Measurements from ENCODE around the gene LRPPRC.

LRPPRC gene

GRCh38 chr2:43939695-43940256 is 56.0 kb downstream of the LRPPRC start:
- TF ChIP-seq FOXP2 (optimal IDR thresholded peaks at IDR 0.05; ENCODE audit: borderline replicate concordance, extremely low read depth, extremely low read length, insufficient read depth), result no peak
- no peak for TF ChIP-seq REST (IDR thresholded peaks at IDR 0.05; ENCODE audit: insufficient read depth in 1 of 2, low read depth in 2 of 2, low read length in 2 of 2)
- TF ChIP-seq TAF1 (IDR thresholded peaks at IDR 0.05; ENCODE audit: borderline replicate concordance, insufficient read depth, low read length), result no peak
- no peak for TF ChIP-seq POLR2AphosphoS5 (IDR thresholded peaks at IDR 0.05; ENCODE audit: low read depth, low read length)
- no peak for TF ChIP-seq SIN3A (IDR thresholded peaks at IDR 0.05; ENCODE audit: borderline replicate concordance, insufficient read depth, low read length)

- TF ChIP-seq SIN3A (IDR thresholded peaks at IDR 0.05; ENCODE audit: borderline replicate concordance, insufficient read depth, low read length) (no peak), TAF1 (IDR thresholded peaks at IDR 0.05; ENCODE audit: borderline replicate concordance, insufficient read depth, low read length) (no peak), POLR2AphosphoS5 (IDR thresholded peaks at IDR 0.05; ENCODE audit: low read depth, low read length) (no peak), FOXP2 (optimal IDR thresholded peaks at IDR 0.05; ENCODE audit: borderline replicate concordance, extremely low read depth, extremely low read length, insufficient read depth) (no peak), REST (IDR thresholded peaks at IDR 0.05; ENCODE audit: insufficient read depth in 1 of 2, low read depth in 2 of 2, low read length in 2 of 2) (no peak)
These were observed 58.4 kb downstream of the LRPPRC start for GRCh38 chr2:43937269-43937820.

- no peak for TF ChIP-seq TAF1 (IDR thresholded peaks at IDR 0.05; ENCODE audit: borderline replicate concordance, insufficient read depth, low read length)
These were observed 61.2 kb downstream of the LRPPRC start for GRCh38 chr2:43934567-43934966.

GRCh38 chr2:43931293-43931692 is 64.5 kb downstream of the LRPPRC start:
- TF ChIP-seq TAF1 (IDR thresholded peaks at IDR 0.05; ENCODE audit: borderline replicate concordance, insufficient read depth, low read length), result no peak
- no peak for TF ChIP-seq REST (IDR thresholded peaks at IDR 0.05; ENCODE audit: insufficient read depth in 1 of 2, low read depth in 2 of 2, low read length in 2 of 2)
- TF ChIP-seq SIN3A (IDR thresholded peaks at IDR 0.05; ENCODE audit: borderline replicate concordance, insufficient read depth, low read length), result no peak
- TF ChIP-seq FOXP2 (optimal IDR thresholded peaks at IDR 0.05; ENCODE audit: borderline replicate concordance, extremely low read depth, extremely low read length, insufficient read depth), result no peak
- no peak for TF ChIP-seq POLR2AphosphoS5 (IDR thresholded peaks at IDR 0.05; ENCODE audit: low read depth, low read length)

- TF ChIP-seq POLR2AphosphoS5 (IDR thresholded peaks at IDR 0.05; ENCODE audit: low read depth, low read length) (no peak), FOXP2 (optimal IDR thresholded peaks at IDR 0.05; ENCODE audit: borderline replicate concordance, extremely low read depth, extremely low read length, insufficient read depth) (no peak), REST (IDR thresholded peaks at IDR 0.05; ENCODE audit: insufficient read depth in 1 of 2, low read depth in 2 of 2, low read length in 2 of 2) (no peak), TAF1 (IDR thresholded peaks at IDR 0.05; ENCODE audit: borderline replicate concordance, insufficient read depth, low read length) (no peak), SIN3A (IDR thresholded peaks at IDR 0.05; ENCODE audit: borderline replicate concordance, insufficient read depth, low read length) (no peak)
These were observed 68.3 kb downstream of the LRPPRC start for GRCh38 chr2:43927442-43927841.

All from PFSK-1 (cell line).